Hepatocyte (in vitro differentiated cells): Measurements from ENCODE around the gene CASP12. TPM values are rescaled to one million over a fixed set of nuclear protein-coding genes. Genes with fewer than 3 reads are reported as not detected.
A peak's percentile ranks its signal among the peaks of the same experiment; 100 is the strongest.

ENCODE experiments used
- DNase-seq: peaks from one replicate; pipeline ENCODE4 v3.0.0-alpha.2; 2016; ENCODE audit warnings: low spot score
- H2AFZ ChIP-seq: fragments of 200-600 bp; sonication (generic); 2 replicates; pipeline ENCODE4 v1.6.0; 2016; ENCODE audit warnings: antibody characterized with exemption, mild to moderate bottlenecking
- H3K27ac ChIP-seq: fragments of 200-600 bp; sonication (generic); 2 replicates; pipeline ENCODE4 v1.5.1; 2016; ENCODE audit warnings: mild to moderate bottlenecking
- H3K27me3 ChIP-seq: fragments of 200-600 bp; sonication (generic); 2 replicates; pipeline ENCODE4 v1.6.1; 2016
- H3K36me3 ChIP-seq: fragments of 200-600 bp; sonication (generic); replicated peaks from 2 replicates; pipeline ENCODE4 v1.5.1; 2016; ENCODE audit warnings: low read depth; ENCODE audit not compliant: insufficient read depth
- H3K4me1 ChIP-seq: fragments of 200-600 bp; sonication (generic); 2 replicates; pipeline ENCODE4 v1.5.1; 2016; ENCODE audit warnings: mild to moderate bottlenecking, moderate library complexity; ENCODE audit not compliant: insufficient read depth
- H3K4me2 ChIP-seq: fragments of 200-600 bp; sonication (generic); 2 replicates; pipeline ENCODE4 v1.6.0; 2016
- H3K4me3 ChIP-seq: fragments of 200-600 bp; sonication (generic); 2 replicates; pipeline ENCODE4 v1.5.1; 2016; ENCODE audit warnings: mild to moderate bottlenecking
- H3K79me2 ChIP-seq: fragments of 200-600 bp; sonication (generic); 2 replicates; pipeline ENCODE4 v1.6.0; 2017; ENCODE audit warnings: mild to moderate bottlenecking
- H3K9me2 ChIP-seq: fragments of 200-600 bp; sonication (generic); replicated peaks from 2 replicates; pipeline ENCODE4 v1.6.0; 2017; ENCODE audit warnings: mild to moderate bottlenecking; ENCODE audit not compliant: insufficient read depth
- H3K9me3 ChIP-seq: fragments of 200-600 bp; sonication (generic); 2 replicates; pipeline ENCODE4 v1.5.1; 2016; ENCODE audit warnings: low read depth, mild to moderate bottlenecking
- H4K20me1 ChIP-seq: fragments of 200-600 bp; sonication (generic); 2 replicates; pipeline ENCODE4 v1.6.0; 2016; ENCODE audit warnings: mild to moderate bottlenecking; ENCODE audit not compliant: insufficient read depth, poor library complexity, severe bottlenecking
- CTCF ChIP-seq: fragments of 200-600 bp; sonication (generic); IDR thresholded peaks from 2 replicates; pipeline ENCODE4 v1.5.1; 2016; ENCODE audit warnings: antibody characterized with exemption, mild to moderate bottlenecking; ENCODE audit not compliant: poor library complexity
- EZH2 ChIP-seq: fragments of 200-600 bp; sonication (generic); IDR thresholded peaks from 2 replicates; pipeline ENCODE4 v1.6.1; 2016; ENCODE audit warnings: antibody characterized with exemption, mild to moderate bottlenecking, borderline replicate concordance
- EZH2phosphoT487 ChIP-seq: fragments of 200-600 bp; sonication (generic); IDR thresholded peaks from one replicate; pipeline ENCODE4 v1.6.1; 2018; ENCODE audit warnings: antibody characterized with exemption, mild to moderate bottlenecking, low read depth, moderate library complexity; ENCODE audit not compliant: unreplicated experiment, severe bottlenecking
- WGBS: methylation state at CpG from one replicate; pipeline ENCODE4 v1.1.6; 2016; ENCODE audit warnings: low lambda C conversion rate; ENCODE audit errors: missing lambda C conversion rate; 5-methylcytosine and 5-hydroxymethylcytosine counted together
- polyA plus RNA-seq: library from polyadenylated mRNA; unstranded; fragments of >200 nt; fragmentation: Nextera tagmentation; extraction: Ambion mirVana; gene quantifications from 2 replicates; pipeline ENCODE4 v1.2.1, GENCODE V29; 2016
- total RNA-seq: library from RNA; depleted of rRNA; stranded (reverse); fragments of >200 nt; gene quantifications from 2 replicates; pipeline ENCODE4 v1.2.3, GENCODE V29; 2014

Gene CASP12
- total and polyA plus RNA-seq, 2 experiments from 2014 or later, result 0.13 to 0.42 TPM

- no peaks in the 10 kb centered on the region for H3K36me3 ChIP-seq
- H3K4me3 ChIP-seq, result no peak overlapping the region
- DNase-seq, result no peak
- no peaks in the 10 kb centered on the region for H4K20me1 ChIP-seq
- no peaks in the 10 kb centered on the region for H3K79me2 ChIP-seq
- no peak overlapping the region for H3K27ac ChIP-seq
- H3K9me3 ChIP-seq, result no peaks in the 10 kb centered on the region
- TF ChIP-seq CTCF (no peak), EZH2 (no peak), EZH2phosphoT487 (no peak)
- H3K27me3 ChIP-seq, result no peaks in the 10 kb centered on the region
- no peaks in the 10 kb centered on the region for H3K9me2 ChIP-seq
- 67% methylated on average over 7 of the region's 7 CpGs for WGBS
- no peak overlapping the region for H3K4me2 ChIP-seq
- H3K4me1 ChIP-seq, result no peaks in the 10 kb centered on the region
- H2AFZ ChIP-seq, result no peak overlapping the region
Measured at GRCh38 chr11:104907521-104908185, 9.4 kb upstream of the CASP12 start.

GRCh38 chr11:104905271-104905670 lies 7.0 kb upstream of the CASP12 start:
- Histone ChIP-seq H3K9me3 (no peaks in the 10 kb centered on the region), H3K9me2 (no peaks in the 10 kb centered on the region), H3K4me2 (no peak overlapping the region), H3K27me3 (no peaks in the 10 kb centered on the region), H2AFZ (no peak overlapping the region), H3K36me3 (no peaks in the 10 kb centered on the region), H3K27ac (no peak overlapping the region), H3K4me3 (no peak overlapping the region), H3K79me2 (no peaks in the 10 kb centered on the region), H4K20me1 (no peaks in the 10 kb centered on the region), H3K4me1 (no peaks in the 10 kb centered on the region)
- no peak for DNase-seq
- WGBS, result 85% methylated on average over 4 of the region's 4 CpGs
- TF ChIP-seq EZH2phosphoT487 (no peak), EZH2 (no peak), CTCF (peak; percentile 13)

- no peak for DNase-seq
- Histone ChIP-seq H2AFZ (no peak overlapping the region), H3K9me2 (no peaks in the 10 kb centered on the region), H3K27me3 (no peaks in the 10 kb centered on the region), H3K36me3 (no peaks in the 10 kb centered on the region), H3K79me2 (no peaks in the 10 kb centered on the region), H4K20me1 (no peaks in the 10 kb centered on the region), H3K4me1 (no peaks in the 10 kb centered on the region), H3K4me2 (no peak overlapping the region), H3K9me3 (no peaks in the 10 kb centered on the region), H3K4me3 (no peak overlapping the region), H3K27ac (no peak overlapping the region)
- TF ChIP-seq EZH2phosphoT487, result no peak
- TF ChIP-seq EZH2, result no peak
- TF ChIP-seq CTCF, result no peak
Measured at GRCh38 chr11:104899226-104899625, 966 bp upstream of the CASP12 start.

- H3K4me3 ChIP-seq, result no peak overlapping the region
- no peaks in the 10 kb centered on the region for H3K9me3 ChIP-seq
- TF ChIP-seq CTCF, result no peak
- WGBS, result 58% methylated on average over 1 of the region's 1 CpG
- H4K20me1 ChIP-seq, result no peaks in the 10 kb centered on the region
- H3K79me2 ChIP-seq, result no peaks in the 10 kb centered on the region
- H3K4me1 ChIP-seq, result no peaks in the 10 kb centered on the region
- H3K36me3 ChIP-seq, result no peaks in the 10 kb centered on the region
- no peaks in the 10 kb centered on the region for H3K27me3 ChIP-seq
- H3K9me2 ChIP-seq, result no peaks in the 10 kb centered on the region
- H3K4me2 ChIP-seq, result peak overlapping the region; percentile 59
- H3K27ac ChIP-seq, result no peak overlapping the region
- no peak for DNase-seq
- H2AFZ ChIP-seq, result peak overlapping the region; percentile 29
Measured at GRCh38 chr11:104898685-104899013, 389 bp upstream of the CASP12 start.
